Stimulated activated CD4-positive, alpha-beta T cell treated with anti-CD3 and anti-CD28 coated beads, Interleukin-1b, Interleukin-23, amount 100 ng/mL, for 4 hours (primary cell): ENCODE measurements around the gene ACADM.
"Not testable (repeated sequence)": the region's sequence is repeated elsewhere in the genome, so short reads cannot be mapped to it uniquely, and the experiment has no call there.

Source experiments
- DNase-seq, 2 donors: peaks; one replicate each; pipeline ENCODE4 v3.0.0-alpha.2; 2020; ENCODE audit warnings: low read depth in 2 of 2

Gene ACADM

GRCh38 chr1:75795703-75796193, 71.2 kb downstream of the ACADM start:
- DNase-seq, result no peak

GRCh38 chr1:75796376-75797272, 72.1 kb downstream of the ACADM start, which contains the start of gene MSH4:
TSS of gene MSH4 (plus strand) at chr1:75796882. CDS start at chr1:75796986, 104 bp downstream.
- DNase-seq, result peak in 1 of 2 donors; percentile 22

- no peak for DNase-seq
These were observed 72.7 kb downstream of the ACADM start for GRCh38 chr1:75797273-75797588.

- no peak for DNase-seq
These were observed 73.2 kb downstream of the ACADM start for GRCh38 chr1:75797606-75798216.

GRCh38 chr1:75801480-75801879, 77.0 kb downstream of the ACADM start:
- not testable (repeated sequence) for DNase-seq

- DNase-seq, result no peak
These were observed 84.4 kb downstream of the ACADM start for GRCh38 chr1:75808921-75809320.

- DNase-seq, result not testable (repeated sequence)
These were observed 85.6 kb downstream of the ACADM start for GRCh38 chr1:75810113-75810512.

- no peak for DNase-seq
These were observed 86.9 kb downstream of the ACADM start for GRCh38 chr1:75811211-75811981.

- DNase-seq, result no peak
These were observed 87.6 kb downstream of the ACADM start for GRCh38 chr1:75812065-75812464.
